KMS-11 (cell line): ENCODE data around the gene SPATA3.
A peak's percentile ranks its signal among the peaks of the same experiment; 100 is the strongest.

Experiments
- H2AFZ ChIP-seq: fragments of 200-600 bp; sonication (generic); 2 replicates; pipeline ENCODE4 v1.6.1; 2016; ENCODE audit warnings: antibody characterized with exemption, mixed run types, low read depth
- H3K27ac ChIP-seq: fragments of 200-600 bp; sonication (generic); 2 replicates; pipeline ENCODE4 v1.6.1; 2016; ENCODE audit warnings: mild to moderate bottlenecking, mixed run types
- H3K27me3 ChIP-seq: fragments of 200-600 bp; sonication (generic); 2 replicates; pipeline ENCODE4 v1.6.1; 2017; ENCODE audit warnings: mild to moderate bottlenecking, low read depth, mixed run types, moderate library complexity; ENCODE audit not compliant: insufficient read depth
- H3K36me3 ChIP-seq: fragments of 200-600 bp; sonication (generic); 2 replicates; pipeline ENCODE4 v1.6.1; 2017; ENCODE audit warnings: mild to moderate bottlenecking, mixed run types; ENCODE audit not compliant: insufficient read depth
- H3K4me1 ChIP-seq: fragments of 200-600 bp; sonication (generic); 2 replicates; pipeline ENCODE4 v1.6.1; 2016; ENCODE audit warnings: mild to moderate bottlenecking, low read depth, mixed run types; ENCODE audit not compliant: poor library complexity, severe bottlenecking
- H3K4me2 ChIP-seq: fragments of 200-600 bp; sonication (generic); 2 replicates; pipeline ENCODE4 v1.7.0; 2016; ENCODE audit warnings: mild to moderate bottlenecking, mixed run types
- H3K4me3 ChIP-seq: fragments of 200-600 bp; sonication (generic); IDR thresholded peaks from 2 replicates; pipeline ENCODE4 v1.6.1; 2017; ENCODE audit warnings: low read depth, low read length, mixed read lengths; ENCODE audit not compliant: insufficient read depth
- H3K79me2 ChIP-seq: fragments of 200-600 bp; sonication (generic); 2 replicates; pipeline ENCODE4 v1.6.1; 2016; ENCODE audit warnings: low read depth, mixed run types; ENCODE audit not compliant: insufficient read depth
- H3K9ac ChIP-seq: fragments of 200-600 bp; sonication (generic); 2 replicates; pipeline ENCODE4 v1.6.1; 2016; ENCODE audit warnings: mild to moderate bottlenecking, mixed run types
- H4K20me1 ChIP-seq: fragments of 200-600 bp; sonication (generic); 2 replicates; pipeline ENCODE4 v1.6.1; 2016; ENCODE audit warnings: mild to moderate bottlenecking, mixed run types; ENCODE audit not compliant: insufficient read depth
- TF ChIP-seq, protein P1 (sequence below): fragments of 200-600 bp; sonication (generic); conservative IDR thresholded peaks from 2 replicates; pipeline ENCODE4 v1.6.1; 2017; ENCODE audit warnings: low read depth, mild to moderate bottlenecking, antibody characterized with exemption, low read length, moderate library complexity, mixed read lengths

Gene SPATA3

GRCh38 chr2:231050018-231050901 lies 54.3 kb downstream of the SPATA3 start:
- TF ChIP-seq, protein P1, sequence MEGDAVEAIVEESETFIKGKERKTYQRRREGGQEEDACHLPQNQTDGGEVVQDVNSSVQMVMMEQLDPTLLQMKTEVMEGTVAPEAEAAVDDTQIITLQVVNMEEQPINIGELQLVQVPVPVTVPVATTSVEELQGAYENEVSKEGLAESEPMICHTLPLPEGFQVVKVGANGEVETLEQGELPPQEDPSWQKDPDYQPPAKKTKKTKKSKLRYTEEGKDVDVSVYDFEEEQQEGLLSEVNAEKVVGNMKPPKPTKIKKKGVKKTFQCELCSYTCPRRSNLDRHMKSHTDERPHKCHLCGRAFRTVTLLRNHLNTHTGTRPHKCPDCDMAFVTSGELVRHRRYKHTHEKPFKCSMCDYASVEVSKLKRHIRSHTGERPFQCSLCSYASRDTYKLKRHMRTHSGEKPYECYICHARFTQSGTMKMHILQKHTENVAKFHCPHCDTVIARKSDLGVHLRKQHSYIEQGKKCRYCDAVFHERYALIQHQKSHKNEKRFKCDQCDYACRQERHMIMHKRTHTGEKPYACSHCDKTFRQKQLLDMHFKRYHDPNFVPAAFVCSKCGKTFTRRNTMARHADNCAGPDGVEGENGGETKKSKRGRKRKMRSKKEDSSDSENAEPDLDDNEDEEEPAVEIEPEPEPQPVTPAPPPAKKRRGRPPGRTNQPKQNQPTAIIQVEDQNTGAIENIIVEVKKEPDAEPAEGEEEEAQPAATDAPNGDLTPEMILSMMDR = no peak
- no peak overlapping the region for H3K27ac ChIP-seq

GRCh38 chr2:231051116-231051515 lies 55.2 kb downstream of the SPATA3 start:
- Histone ChIP-seq H3K4me3 (no peak overlapping the region), H2AFZ (no peak overlapping the region), H3K27me3 (no peaks in the 10 kb centered on the region), H4K20me1 (no peaks in the 10 kb centered on the region), H3K9ac (no peak overlapping the region), H3K79me2 (no peaks in the 10 kb centered on the region), H3K36me3 (no peaks in the 10 kb centered on the region), H3K4me2 (no peak overlapping the region), H3K27ac (no peak overlapping the region), H3K4me1 (peaks cover 22% of the 10 kb centered on the region)
- TF ChIP-seq, protein P1 = no peak

More at GRCh38 chr2:231050018-231050901, 54.3 kb downstream of the SPATA3 start:
- H3K4me2 ChIP-seq = no peak overlapping the region
- no peaks in the 10 kb centered on the region for H3K36me3 ChIP-seq
- H3K4me3 ChIP-seq = no peak overlapping the region
- H3K27me3 ChIP-seq = no peaks in the 10 kb centered on the region
- H2AFZ ChIP-seq = no peak overlapping the region
- H3K79me2 ChIP-seq = no peaks in the 10 kb centered on the region
- peaks cover 17% of the 10 kb centered on the region for H3K4me1 ChIP-seq
- no peaks in the 10 kb centered on the region for H4K20me1 ChIP-seq
- H3K9ac ChIP-seq = no peak overlapping the region

DNA sequence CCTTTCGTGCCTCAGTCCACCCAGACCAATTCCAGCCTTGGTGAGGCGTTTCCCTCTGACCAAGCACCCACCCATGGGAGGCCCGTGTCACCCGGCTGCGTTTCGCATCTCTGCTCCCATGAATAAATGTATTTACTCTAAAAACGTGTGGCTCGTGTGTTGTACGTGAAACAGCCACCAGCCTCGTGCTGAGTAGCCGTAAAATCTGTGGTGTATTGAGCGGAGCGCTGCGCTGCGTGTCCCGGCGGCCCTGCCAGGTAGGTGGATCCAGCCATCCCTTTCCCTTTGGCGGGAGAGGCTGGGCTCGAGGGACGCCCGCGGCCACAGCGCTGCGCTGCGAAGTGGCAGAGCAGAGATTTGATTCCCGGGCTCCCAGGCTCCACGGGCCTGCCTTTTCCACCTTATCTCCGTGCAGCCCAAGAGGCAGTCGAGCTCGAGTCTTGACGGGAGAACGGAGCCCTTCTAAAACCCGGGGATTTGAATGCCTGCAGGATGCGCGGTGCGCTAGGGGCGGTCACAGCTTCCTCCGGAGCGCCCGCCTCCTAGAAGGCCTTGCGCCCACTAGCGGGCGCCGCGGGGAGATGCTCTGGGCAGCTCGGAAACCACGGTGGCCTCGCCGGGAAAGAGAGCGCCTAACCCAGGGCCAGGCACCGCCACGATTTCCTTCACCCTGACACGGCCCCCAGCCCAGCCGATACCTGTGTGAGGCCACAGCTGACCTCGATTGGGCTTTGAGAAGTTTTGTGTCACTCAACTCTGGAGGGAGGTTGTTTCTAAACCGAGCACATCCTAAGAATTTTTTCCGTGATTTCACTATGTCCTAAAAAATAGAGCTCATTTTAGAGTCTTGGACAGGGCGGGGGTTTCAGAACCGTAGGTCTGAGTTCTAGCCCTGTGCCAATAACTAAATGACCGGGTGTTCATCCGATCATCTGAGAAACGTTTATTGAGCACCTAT lies 56.9 kb downstream of the SPATA3 start:
- Histone ChIP-seq H3K27me3 (no peaks in the 10 kb centered on the region), H3K4me2 (peak overlapping the region; percentile 61)

GRCh38 chr2:231053846-231054245 lies 57.9 kb downstream of the SPATA3 start:
- Histone ChIP-seq H4K20me1 (no peaks in the 10 kb centered on the region; the same call in 1 of the 2 replicates), H3K9ac (no peak overlapping the region), H3K4me3 (no peak overlapping the region), H3K4me2 (no peak overlapping the region), H3K4me1 (peaks cover 35% of the 10 kb centered on the region), H3K27me3 (no peaks in the 10 kb centered on the region), H3K36me3 (no peaks in the 10 kb centered on the region), H3K27ac (no peak overlapping the region), H2AFZ (peak overlapping the region; percentile 97; the same call in 1 of the 2 replicates), H3K79me2 (peaks cover 21% of the 10 kb centered on the region)
- TF ChIP-seq, protein P1 = no peak

More for the DNA sequence above, 56.9 kb downstream of the SPATA3 start:
- H4K20me1 ChIP-seq = no peaks in the 10 kb centered on the region
- H3K27ac ChIP-seq = no peak overlapping the region; the same call in 1 of the 2 replicates
- peaks cover 10% of the 10 kb centered on the region for H3K79me2 ChIP-seq
- TF ChIP-seq, protein P1 = peak; percentile 80
- peak overlapping the region; percentile 97 for H2AFZ ChIP-seq
- peak overlapping the region; percentile 35; the same call in 1 of the 2 replicates for H3K9ac ChIP-seq
- H3K36me3 ChIP-seq = no peaks in the 10 kb centered on the region
- peaks cover 24% of the 10 kb centered on the region for H3K4me1 ChIP-seq
- H3K4me3 ChIP-seq = peak overlapping the region; percentile 93
